ENCODE results near the gene PARD3. TPM values are rescaled to one million over a fixed set of nuclear protein-coding genes. Genes with fewer than 3 reads are reported as not detected.

PARD3 gene
- total RNA-seq, 1 experiment from 2014 or later: 61.9 TPM

- in situ Hi-C loops (cut with HindIII; ENCODE audit: low sequenced_read_pairs): no loop called here
Observed at GRCh38 chr10:34549001-34549400, 266.1 kb downstream of the PARD3 start.

GRCh38 chr10:34548466-34548865, 266.6 kb downstream of the PARD3 start:
- DNase-seq (ENCODE audit: low spot score): no peak
- in situ Hi-C loops (cut with HindIII; ENCODE audit: low sequenced_read_pairs): no loop called here

More at GRCh38 chr10:34549001-34549400, 266.1 kb downstream of the PARD3 start:
- no peak for DNase-seq (ENCODE audit: low spot score)

- no peak for DNase-seq (ENCODE audit: low spot score)
- in situ Hi-C loops (cut with HindIII; ENCODE audit: low sequenced_read_pairs): no loop called here
Observed at GRCh38 chr10:34547695-34548094, 267.4 kb downstream of the PARD3 start.

- DNase-seq (ENCODE audit: low spot score): no peak
- in situ Hi-C loops (cut with HindIII; ENCODE audit: low sequenced_read_pairs): no loop called here
Observed at GRCh38 chr10:34547291-34547690, 267.8 kb downstream of the PARD3 start.

- no peak for DNase-seq (ENCODE audit: low spot score)
- in situ Hi-C loops (cut with HindIII; ENCODE audit: low sequenced_read_pairs): no loop called here
Observed at GRCh38 chr10:34544400-34544799, 270.7 kb downstream of the PARD3 start.

GRCh38 chr10:34543716-34544115, 271.4 kb downstream of the PARD3 start:
- no peak for DNase-seq (ENCODE audit: low spot score)
- in situ Hi-C loops (cut with HindIII; ENCODE audit: low sequenced_read_pairs): no loop called here

DNA sequence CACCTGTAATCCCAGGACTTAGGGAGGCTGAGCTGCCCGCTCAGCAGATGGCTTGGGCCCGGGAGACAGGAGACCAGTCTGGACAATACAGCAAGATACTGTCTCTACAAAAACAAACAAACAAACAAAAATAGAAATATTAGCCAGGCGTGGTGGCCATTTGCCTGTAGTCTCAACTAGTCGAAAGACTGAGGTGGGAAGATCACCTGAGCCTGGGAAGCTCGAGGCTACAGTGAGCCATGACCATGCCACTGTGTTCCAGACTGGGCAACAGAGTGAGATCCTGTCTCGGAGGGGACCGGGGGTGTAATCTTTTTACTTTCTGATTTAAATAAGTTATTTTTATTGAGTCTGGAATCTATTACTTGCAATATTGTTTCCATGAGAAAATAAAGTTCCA, 274.6 kb downstream of the PARD3 start:
- in situ Hi-C loops (cut with HindIII; ENCODE audit: low sequenced_read_pairs): no loop called here
- DNase-seq (ENCODE audit: low spot score): no peak

DNA sequence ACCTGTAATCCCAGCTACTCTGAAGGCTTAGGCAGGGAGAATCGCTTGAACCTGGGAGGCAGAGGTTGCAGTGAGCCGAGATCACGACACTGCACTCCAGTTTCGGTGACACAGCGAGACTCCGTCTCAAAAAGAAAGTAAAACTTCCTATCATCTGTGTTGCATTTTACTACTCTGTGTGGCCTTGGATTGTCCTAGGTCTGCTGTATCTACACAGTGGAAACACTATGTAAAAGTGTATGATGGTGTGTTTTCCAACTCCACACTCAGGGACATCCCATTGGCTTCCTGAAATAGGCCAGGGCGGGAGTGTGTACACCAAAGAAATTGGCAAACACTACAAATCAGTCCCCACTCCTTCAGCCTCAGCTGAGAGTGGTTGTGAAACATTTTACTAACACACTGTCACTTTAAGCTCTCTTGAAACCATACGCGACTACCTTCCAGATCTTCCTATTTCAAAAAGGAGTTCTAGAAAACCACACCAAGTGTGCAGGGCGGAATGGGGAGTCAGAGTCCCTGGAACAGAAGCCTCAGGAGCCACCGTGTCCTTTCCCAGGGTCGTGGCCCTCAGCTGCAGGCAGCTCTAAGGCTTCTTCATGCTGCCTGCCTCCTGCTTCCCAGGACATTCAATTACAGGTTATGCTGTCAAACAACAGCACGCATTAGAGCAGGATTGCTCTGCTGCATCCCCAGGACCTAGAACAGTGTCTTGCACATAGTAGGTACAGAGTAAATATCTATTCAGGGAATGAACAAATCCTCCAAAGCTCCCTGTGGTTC, 275.4 kb downstream of the PARD3 start:
- no peak for DNase-seq (ENCODE audit: low spot score)
- in situ Hi-C loops (cut with HindIII; ENCODE audit: low sequenced_read_pairs): no loop called here

DNA sequence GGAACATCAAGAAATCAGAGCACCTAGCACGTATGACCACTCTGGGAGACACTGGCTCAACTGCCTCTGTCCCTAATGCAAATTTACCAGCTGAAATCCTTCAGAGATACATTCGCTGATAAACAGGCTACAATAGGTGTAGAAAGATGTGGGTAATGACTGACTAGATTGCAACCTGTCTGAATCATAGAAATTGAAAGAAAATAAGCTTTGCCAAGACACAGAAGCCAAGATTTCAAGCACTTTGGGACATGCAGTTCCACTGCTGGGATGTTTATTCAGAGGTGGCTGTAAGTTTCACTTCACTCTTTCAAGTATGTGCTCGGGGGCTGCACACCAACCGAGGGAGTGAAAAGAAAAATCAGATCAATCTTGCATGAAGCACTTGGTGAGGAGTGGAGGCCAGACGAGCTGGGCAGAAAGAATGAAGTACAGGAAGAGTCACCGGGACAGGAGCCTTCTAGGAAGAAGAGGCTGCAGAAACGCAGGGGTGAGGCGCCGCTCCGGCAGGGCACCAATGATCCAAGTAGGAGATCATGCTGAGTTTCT, 276.7 kb downstream of the PARD3 start:
- no peak for DNase-seq (ENCODE audit: low spot score)
- in situ Hi-C loops (cut with HindIII; ENCODE audit: low sequenced_read_pairs): no loop called here

DNA sequence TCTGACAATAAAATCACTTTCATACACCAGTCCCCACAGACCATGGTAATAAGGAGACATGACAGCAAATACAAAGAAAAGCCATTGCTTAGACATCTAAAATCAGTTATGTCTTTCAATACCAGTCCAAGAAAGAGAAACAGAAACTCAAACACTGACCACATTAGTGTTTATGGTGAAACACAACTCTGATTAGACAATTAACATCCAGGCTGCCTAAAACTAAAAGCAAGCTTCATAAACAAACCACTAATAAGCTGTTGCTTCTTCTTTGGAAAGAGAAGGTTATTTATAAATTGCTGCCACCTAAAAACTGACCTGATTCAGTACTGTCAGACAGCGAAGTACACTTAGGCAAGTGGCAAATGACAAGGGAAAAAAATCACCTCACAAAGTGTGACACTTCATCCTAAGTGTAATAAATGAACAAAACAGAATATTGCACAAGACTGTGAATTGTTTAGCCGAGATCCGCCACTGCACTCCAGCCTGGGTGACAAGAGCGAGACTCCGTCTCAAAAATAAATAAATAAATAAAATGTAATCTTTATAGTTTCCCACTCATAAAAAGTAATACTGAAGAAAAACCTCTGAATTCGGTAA, 277.4 kb downstream of the PARD3 start:
- DNase-seq (ENCODE audit: low spot score): no peak
- in situ Hi-C loops (cut with HindIII; ENCODE audit: low sequenced_read_pairs): no loop called here

- in situ Hi-C loops (cut with HindIII; ENCODE audit: low sequenced_read_pairs): no loop called here
- DNase-seq (ENCODE audit: low spot score): no peak
Observed at GRCh38 chr10:34535872-34536271, 279.2 kb downstream of the PARD3 start.

GRCh38 chr10:34530778-34531177, 284.3 kb downstream of the PARD3 start:
- in situ Hi-C loops (cut with HindIII; ENCODE audit: low sequenced_read_pairs): no loop called here
- DNase-seq (ENCODE audit: low spot score): no peak

DNA sequence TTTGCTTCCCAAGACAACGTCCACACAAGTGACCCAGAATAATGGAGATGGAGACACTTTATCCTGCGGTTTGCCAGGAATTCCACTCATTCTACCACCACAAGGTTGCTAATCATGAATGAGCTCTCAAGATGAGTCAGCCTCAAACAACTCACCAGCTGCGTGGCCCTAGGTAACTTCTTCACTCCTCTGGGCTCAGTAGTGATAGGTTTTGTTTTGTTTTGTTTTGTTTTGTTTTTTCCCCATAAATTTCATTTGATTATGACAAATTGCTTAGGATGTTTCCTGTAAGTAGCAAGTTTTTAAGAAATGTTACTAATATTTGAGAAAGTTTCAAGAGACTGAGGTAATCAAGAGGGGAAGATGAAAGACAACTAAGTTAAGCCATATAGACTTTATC, 286.8 kb downstream of the PARD3 start:
- peak; percentile 39 for DNase-seq (ENCODE audit: low spot score)
- in situ Hi-C loops (cut with HindIII; ENCODE audit: low sequenced_read_pairs): no loop called here

DNA sequence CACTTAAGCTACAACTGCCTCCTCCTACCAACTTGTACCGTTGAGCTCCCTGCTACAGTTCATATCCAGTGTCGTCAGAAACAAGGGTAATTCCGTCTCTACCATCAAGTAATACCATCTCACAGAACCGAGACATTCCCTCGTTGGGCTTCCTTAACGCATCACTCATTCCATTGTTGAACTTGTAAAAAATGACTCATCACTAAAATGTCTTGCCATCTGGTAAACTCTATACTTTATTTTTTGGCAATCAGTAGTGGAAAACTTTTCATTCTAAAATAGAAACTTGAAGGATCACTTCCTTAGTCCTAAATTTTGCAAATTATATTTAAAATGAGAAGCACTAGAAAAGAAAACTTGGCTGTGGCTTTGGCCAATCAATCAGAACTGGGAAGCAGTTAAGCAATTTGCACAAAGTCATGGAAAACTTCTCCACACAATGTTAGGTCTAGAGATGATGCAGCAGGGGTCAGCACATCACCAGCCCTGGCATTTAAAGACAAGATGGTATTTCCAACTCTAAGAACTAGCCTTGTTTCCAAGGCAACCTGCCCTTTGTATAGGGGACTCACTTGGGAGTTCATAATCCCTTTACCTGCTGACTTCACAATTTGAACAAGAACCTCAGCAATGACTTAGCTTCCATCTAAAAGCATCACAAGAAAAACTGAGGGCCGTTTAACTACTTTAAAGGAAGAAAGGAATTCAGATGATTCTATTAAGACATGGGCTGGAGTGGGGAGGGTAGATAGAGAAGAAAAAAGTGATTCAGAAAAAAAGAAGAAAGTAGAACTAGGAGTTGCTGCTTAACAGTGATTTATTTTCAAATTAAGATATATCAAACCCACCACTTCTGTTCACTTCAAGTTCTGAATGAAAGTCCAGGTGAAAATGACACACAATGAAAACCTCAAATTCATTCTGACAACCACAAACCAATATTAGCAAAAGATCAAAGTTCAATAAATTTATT, 288.1 kb downstream of the PARD3 start:
- in situ Hi-C loops (cut with HindIII; ENCODE audit: low sequenced_read_pairs): no loop called here
- peak; percentile 49 for DNase-seq (ENCODE audit: low spot score)

DNA sequence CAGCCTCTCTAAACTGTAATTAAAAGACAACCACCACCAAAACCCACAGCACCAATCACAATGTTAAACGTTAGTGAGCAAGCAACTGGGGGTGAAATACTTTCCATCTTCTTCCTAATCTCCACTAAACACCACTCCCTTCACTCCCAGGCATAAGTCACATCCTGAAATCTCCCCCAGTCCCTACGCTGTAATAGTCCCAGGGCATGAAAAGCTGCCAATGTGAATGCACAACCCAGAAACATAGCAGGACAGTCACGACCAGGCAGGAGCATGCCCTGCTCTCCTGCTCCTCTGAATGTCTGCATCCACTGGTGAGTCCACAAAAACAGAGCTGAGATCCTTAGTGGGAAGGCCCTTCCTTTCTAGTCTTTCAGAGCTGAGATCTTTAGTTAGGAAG, 288.9 kb downstream of the PARD3 start:
- in situ Hi-C loops (cut with HindIII; ENCODE audit: low sequenced_read_pairs): no loop called here
- no peak for DNase-seq (ENCODE audit: low spot score)

DNA sequence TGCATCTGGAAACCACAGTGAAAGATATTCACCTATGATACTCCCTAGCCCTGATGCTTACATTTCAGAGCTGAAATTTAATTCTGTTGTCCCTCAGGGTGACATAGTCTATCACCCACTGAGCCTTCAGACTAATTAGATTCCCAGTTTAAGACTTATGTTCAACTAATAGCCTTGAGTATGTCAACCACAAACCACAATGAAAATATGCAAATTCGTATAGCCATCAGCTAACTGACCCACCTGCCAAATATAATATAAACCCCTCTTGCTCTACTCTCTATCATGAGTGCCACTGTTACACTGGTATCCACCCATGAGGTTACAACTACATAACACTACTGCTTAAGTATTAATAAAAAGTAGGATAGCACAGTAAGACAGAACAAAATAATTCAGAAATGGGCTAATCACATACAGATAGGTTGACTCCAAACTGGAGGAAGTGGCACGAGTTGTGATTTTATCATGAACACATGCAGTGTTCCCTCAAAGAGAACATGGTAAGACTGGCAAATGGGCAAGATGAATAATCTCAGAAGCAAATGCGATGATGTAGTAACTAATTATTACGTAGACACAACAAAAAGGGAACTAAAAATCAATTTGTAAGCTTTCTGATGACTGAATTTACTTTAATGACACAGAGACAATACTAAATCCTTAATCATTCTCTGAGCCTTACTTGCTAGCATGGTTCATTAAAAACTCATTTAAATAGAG, 290.6 kb downstream of the PARD3 start:
- DNase-seq (ENCODE audit: low spot score): no peak
- in situ Hi-C loops (cut with HindIII; ENCODE audit: low sequenced_read_pairs): no loop called here

DNA sequence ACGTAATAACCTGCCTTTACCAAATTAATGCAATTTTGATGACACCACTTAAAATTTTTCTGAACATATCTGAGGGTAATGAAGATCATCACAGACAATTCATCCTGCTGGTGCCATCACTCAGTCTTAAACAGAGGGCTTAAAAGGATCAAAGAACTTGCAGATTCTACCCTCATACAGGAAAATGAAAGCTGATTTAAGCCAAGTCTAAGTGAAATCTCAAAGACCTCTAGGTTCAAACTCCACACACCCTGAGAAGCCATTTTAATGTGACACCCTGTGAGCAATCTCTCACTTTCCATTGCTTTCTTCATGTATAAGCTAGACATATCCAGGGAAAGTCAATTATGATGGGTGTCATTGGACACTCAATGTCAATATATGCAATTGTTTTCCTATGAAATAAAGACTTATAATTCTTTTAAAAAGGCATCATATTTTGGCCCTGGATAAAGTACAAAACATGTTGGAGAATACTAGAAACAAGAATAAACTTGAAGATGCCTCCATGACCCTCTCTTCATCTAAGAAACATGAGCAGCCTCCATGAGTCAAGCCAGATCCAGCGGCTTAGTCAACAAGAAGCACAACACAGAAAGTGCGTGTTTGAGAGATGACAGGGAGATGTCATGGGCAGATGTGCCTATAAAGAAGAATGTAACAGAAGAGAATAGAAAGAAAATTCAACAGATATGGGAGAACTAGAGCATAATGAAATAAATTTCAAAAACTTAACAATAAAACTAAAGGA, 291.9 kb downstream of the PARD3 start:
- in situ Hi-C loops (cut with HindIII; ENCODE audit: low sequenced_read_pairs): no loop called here
- DNase-seq (ENCODE audit: low spot score): no peak

- peak; percentile 16 for DNase-seq (ENCODE audit: low spot score)
- in situ Hi-C loops (cut with HindIII; ENCODE audit: low sequenced_read_pairs): no loop called here
Observed at GRCh38 chr10:34522546-34522945, 292.6 kb downstream of the PARD3 start.

Data from G401 (cell line).